IMR-90 (cell line): ENCODE results near the gene RPS6KA2. TPM values are rescaled to one million over a fixed set of nuclear protein-coding genes. Genes with fewer than 3 reads are reported as not detected.

Source experiments
- ATAC-seq: fragments of 200-7000 bp; cut with Tn5 transposase; 2 replicates; pipeline ENCODE4 v1.9.1; 2020; ENCODE audit warnings: low read depth, mild to moderate bottlenecking, moderate library complexity
- BruUV-seq: library from RNA; stranded (reverse); fragments of 400-500 nt; replicated peaks from 2 replicates; lab custom pipeline; 2021; lab: Mats Ljungman, UMichigan
- CTCF ChIA-PET: fragments of 300-600 bp; formaldehyde crosslinking; extraction: SDS; loops from one replicate; lab custom pipeline; 2021; ENCODE audit warnings: antibody characterized with exemption; lab: Yijun Ruan, JAX
- POLR2A ChIA-PET: fragments of 300-600 bp; sonication (Branson Sonifier 250); formaldehyde crosslinking; loops from one replicate; lab custom pipeline; 2022; ENCODE audit warnings: antibody characterized with exemption; ENCODE audit not compliant: unreplicated experiment; lab: Charles Lee
- DNase-seq: peaks from one replicate; pipeline ENCODE4 v3.0.0; 2013
- H2AFZ ChIP-seq: replicated peaks from 2 replicates; pipeline ENCODE3; 2013; ENCODE audit warnings: low read length, mild to moderate bottlenecking; ENCODE audit not compliant: poor library complexity
- H2AK5ac ChIP-seq: 2 replicates; pipeline ENCODE4 v1.6.1; 2013; ENCODE audit warnings: low read depth, low read length, inconsistent platforms
- H2AK9ac ChIP-seq: replicated peaks from 2 replicates; pipeline ENCODE3; 2013; ENCODE audit warnings: mild to moderate bottlenecking, low read depth, low read length, moderate library complexity; ENCODE audit not compliant: poor library complexity
- H2BK120ac ChIP-seq: 2 replicates; pipeline ENCODE4 v1.6.1; 2013; ENCODE audit warnings: low read depth, low read length, inconsistent platforms
- H2BK15ac ChIP-seq: 3 replicates; pipeline ENCODE4 v1.6.1; 2013; ENCODE audit warnings: low read depth, low read length, inconsistent platforms
- H2BK20ac ChIP-seq: 2 replicates; pipeline ENCODE4 v1.6.1; 2013; ENCODE audit warnings: low read depth, mild to moderate bottlenecking, inconsistent platforms, low read length, moderate library complexity
- H2BK5ac ChIP-seq: 2 replicates; pipeline ENCODE4 v1.6.1; 2013; ENCODE audit warnings: mild to moderate bottlenecking, low read depth, low read length, inconsistent platforms; ENCODE audit not compliant: poor library complexity, severe bottlenecking
- H3K14ac ChIP-seq: replicated peaks from 2 replicates; pipeline ENCODE4 v1.6.1; 2013; ENCODE audit warnings: low read depth, low read length, inconsistent platforms
- H3K18ac ChIP-seq: 2 replicates; pipeline ENCODE4 v1.6.1; 2013; ENCODE audit warnings: low read depth, low read length, control low read depth
- H3K23ac ChIP-seq: 2 replicates; pipeline ENCODE4 v1.6.1; 2013; ENCODE audit warnings: low read depth, low read length, inconsistent platforms
- H3K27ac ChIP-seq: 2 replicates; pipeline ENCODE4 v1.5.1; 2013; ENCODE audit warnings: mild to moderate bottlenecking, control low read depth, low read length; ENCODE audit not compliant: insufficient read depth
- H3K27me3 ChIP-seq: 2 replicates; pipeline ENCODE4 v1.6.1; 2013; ENCODE audit warnings: low read length; ENCODE audit not compliant: control insufficient read depth, insufficient read depth
- H3K36me3 ChIP-seq: 2 replicates; pipeline ENCODE4 v1.6.1; 2013; ENCODE audit warnings: low read length, mixed read lengths; ENCODE audit not compliant: control insufficient read depth, insufficient read depth
- H3K4ac ChIP-seq: 2 replicates; pipeline ENCODE4 v1.6.1; 2013; ENCODE audit warnings: low read depth, low read length, inconsistent platforms
- H3K4me1 ChIP-seq: 2 replicates; pipeline ENCODE4 v1.6.1; 2013; ENCODE audit warnings: low read length, mixed read lengths; ENCODE audit not compliant: control insufficient read depth, insufficient read depth
- H3K4me2 ChIP-seq: 2 replicates; pipeline ENCODE4 v1.6.1; 2013; ENCODE audit warnings: low read depth, mild to moderate bottlenecking, control low read depth, low read length, moderate library complexity
- H3K4me3 ChIP-seq: 2 replicates; pipeline ENCODE4 v1.5.1; 2013; ENCODE audit warnings: low read depth, mild to moderate bottlenecking, control low read depth, low read length, moderate library complexity; ENCODE audit not compliant: insufficient read depth
- H3K56ac ChIP-seq: 2 replicates; pipeline ENCODE4 v1.6.1; 2013; ENCODE audit warnings: low read length, inconsistent platforms; ENCODE audit not compliant: insufficient read depth; ENCODE audit errors: extremely low read depth
- H3K79me1 ChIP-seq, 2 experiments: 2 replicates each; pipeline ENCODE4 v1.6.1; 2013; ENCODE audit warnings: low read length in 2 of 2, inconsistent platforms in 1 of 2, low read depth in 1 of 2
- H3K9ac ChIP-seq: 2 replicates; pipeline ENCODE4 v1.6.1; 2013; ENCODE audit warnings: low read depth, low read length, control low read depth
- H3K9me1 ChIP-seq: 2 replicates; pipeline ENCODE4 v1.6.1; 2013; ENCODE audit warnings: low read length, inconsistent platforms; ENCODE audit not compliant: insufficient read depth
- H3K9me3 ChIP-seq: 2 replicates; pipeline ENCODE4 v1.6.1; 2013; ENCODE audit warnings: low read length; ENCODE audit not compliant: control insufficient read depth, insufficient read depth
- H4K20me1 ChIP-seq: 2 replicates; pipeline ENCODE4 v1.6.1; 2013; ENCODE audit warnings: low read length, inconsistent platforms; ENCODE audit not compliant: insufficient read depth
- H4K5ac ChIP-seq: 2 replicates; pipeline ENCODE4 v1.6.1; 2013; ENCODE audit warnings: mild to moderate bottlenecking, low read depth, low read length, control low read depth
- H4K8ac ChIP-seq, 2 experiments: 2 replicates each; pipeline ENCODE4 v1.6.1; 2013; ENCODE audit warnings: low read depth in 2 of 2, low read length in 2 of 2, control low read depth in 1 of 2, inconsistent platforms in 1 of 2
- H4K91ac ChIP-seq: 2 replicates; pipeline ENCODE4 v1.6.1; 2013; ENCODE audit warnings: low read depth, low read length, inconsistent platforms; ENCODE audit not compliant: insufficient read depth
- BHLHE40 ChIP-seq: fragments of 150-350 bp; IDR thresholded peaks from 2 replicates; pipeline ENCODE4 v1.6.1; 2016; ENCODE audit warnings: mild to moderate bottlenecking, low read depth, low read length
- CEBPB ChIP-seq: IDR thresholded peaks from 2 replicates; pipeline ENCODE4 v1.6.1; 2012; ENCODE audit warnings: low read depth, low read length, improper control_type of control experiment
- CHD1 ChIP-seq: IDR thresholded peaks from 2 replicates; pipeline ENCODE4 v1.6.1; 2012; ENCODE audit warnings: low read depth, low read length, improper control_type of control experiment
- CTCF ChIP-seq: conservative IDR thresholded peaks from 2 replicates; pipeline ENCODE4 v1.5.1; 2012; ENCODE audit warnings: mild to moderate bottlenecking, low read depth, low read length, improper control_type of control experiment
- ELK1 ChIP-seq: fragments of 150-350 bp; IDR thresholded peaks from 2 replicates; pipeline ENCODE4 v1.6.1; 2016; ENCODE audit warnings: low read depth, mild to moderate bottlenecking, low read length, moderate library complexity, borderline replicate concordance
- FOS ChIP-seq: fragments of 150-350 bp; IDR thresholded peaks from 2 replicates; pipeline ENCODE4 v1.6.1; 2016; ENCODE audit warnings: low read depth, low read length
- MAFK ChIP-seq: IDR thresholded peaks from 2 replicates; pipeline ENCODE4 v1.6.1; 2012; ENCODE audit warnings: low read depth, low read length, improper control_type of control experiment
- MAZ ChIP-seq: IDR thresholded peaks from 2 replicates; pipeline ENCODE4 v1.6.1; 2012; ENCODE audit warnings: low read depth, mild to moderate bottlenecking, low read length, improper control_type of control experiment, moderate library complexity, borderline replicate concordance
- RCOR1 ChIP-seq: IDR thresholded peaks from 2 replicates; pipeline ENCODE4 v1.6.1; 2012; ENCODE audit warnings: mild to moderate bottlenecking, low read length, improper control_type of control experiment; ENCODE audit not compliant: insufficient replicate concordance
- RFX5 ChIP-seq: IDR thresholded peaks from 2 replicates; pipeline ENCODE4 v1.8.0; 2012; ENCODE audit warnings: low read depth, mild to moderate bottlenecking, low read length, moderate library complexity
- USF2 ChIP-seq: fragments of 150-350 bp; IDR thresholded peaks from 2 replicates; pipeline ENCODE4 v1.6.1; 2017; ENCODE audit warnings: mild to moderate bottlenecking, antibody characterized with exemption, low read length, low read depth
- WGBS, 2 experiments: methylation state at CpG; one replicate each; pipeline versions ENCODE4 v1.1.5 to v1.1.7; 2013; ENCODE audit warnings: missing lambda C conversion rate in 2 of 2; ENCODE audit not compliant: insufficient read length in 1 of 2; ENCODE audit errors: extremely low coverage in 2 of 2; 5-methylcytosine and 5-hydroxymethylcytosine counted together
- dilution Hi-C: fragments of 300-500 bp; cut with HindIII; formaldehyde crosslinking; loops from one replicate; pipeline ENCODE4 v1.14.3; 2018; ENCODE audit warnings: low sequenced_read_pairs; ENCODE audit not compliant: unreplicated experiment
- in situ Hi-C: fragments of 300-500 bp; cut with MboI; formaldehyde crosslinking; loops from 3 replicates; pipeline ENCODE4 v1.14.3; 2019; ENCODE audit warnings: low sequenced_read_pairs, inconsistent platforms, mixed read lengths
- intact Hi-C: fragments of 100-400 bp; cut with micrococcal nuclease; formaldehyde crosslinking; loops from 2 replicates; pipeline ENCODE4 v1.10.0; 2022
- polyA plus RNA-seq, 3 experiments: library from polyadenylated mRNA; depleted of rRNA; stranded (reverse); fragments of >200 nt; gene quantifications; 2 replicates each; pipeline ENCODE4 v1.2.3, GENCODE V29; 2012; ENCODE audit warnings: low replicate concordance in 1 of 3
- total RNA-seq: library from RNA; depleted of rRNA; stranded (reverse); fragments of >200 nt; gene quantifications from 2 replicates; pipeline ENCODE4 v1.2.3, GENCODE V29; 2012

Gene RPS6KA2
- total and polyA plus RNA-seq, 2 of the 4 experiments (the other 2 are of a cell fraction), result 26.9 to 31.3 TPM

GRCh38 chr6:166527849-166528248, 99.2 kb downstream of the RPS6KA2 start:
- Histone ChIP-seq H3K9me1 (peaks cover 5% of the 10 kb centered on the region; the same call in 1 of the 2 replicates), H3K36me3 (peaks cover 42% of the 10 kb centered on the region), H4K91ac (no peak overlapping the region), H3K79me1 (peaks cover 0 to 3% of the 10 kb centered on the region in 2 experiments; a peak in 1 of 4 replicates), H4K5ac (no peak overlapping the region), H3K18ac (no peak overlapping the region), H4K20me1 (peaks cover 4% of the 10 kb centered on the region; the same call in 1 of the 2 replicates), H2AK9ac (no peak overlapping the region), H3K27ac (no peak overlapping the region), H3K4me3 (no peak overlapping the region), H2BK120ac (no peak overlapping the region), H3K9ac (no peak overlapping the region), H2AK5ac (no peak overlapping the region), H3K56ac (no peak overlapping the region), H3K4me2 (no peak overlapping the region), H2BK15ac (no peak overlapping the region), H4K8ac (no peak overlapping the region), H3K23ac (no peak overlapping the region), H2BK5ac (no peak overlapping the region), H3K14ac (no peak overlapping the region), H2AFZ (no peak overlapping the region), H3K4ac (no peak overlapping the region), H3K4me1 (peaks cover 5% of the 10 kb centered on the region; the same call in 1 of the 2 replicates), H3K27me3 (no peaks in the 10 kb centered on the region), H2BK20ac (no peak overlapping the region), H3K9me3 (no peaks in the 10 kb centered on the region)
- dilution Hi-C loops (no loop called here), in situ Hi-C loops (no loop called here), intact Hi-C loops (no loop called here)
- ATAC-seq (no peak), DNase-seq (no peak)
- no CpG with 5 or more reads among the region's 4 CpGs for WGBS, 2 experiments
- POLR2A ChIA-PET, result no interaction called here
- TF ChIP-seq MAFK (no peak), USF2 (no peak), CHD1 (no peak), RFX5 (no peak), BHLHE40 (no peak), ELK1 (no peak), CEBPB (no peak), MAZ (no peak), FOS (no peak), CTCF (no peak), RCOR1 (no peak)
- CTCF ChIA-PET, result no interaction called here
- BruUV-seq, result no TSS peak
